ENCODE measurements around the gene GALNTL6. TPM values are rescaled to one million over a fixed set of nuclear protein-coding genes. Genes with fewer than 3 reads are reported as not detected.

The GALNTL6 gene
- total and polyA plus RNA-seq, 2 experiments from 2014 or later, result not detected

GRCh38 chr4:172147687-172148086 lies 334.5 kb downstream of the GALNTL6 start:
- no peak overlapping the region for H3K27ac ChIP-seq
- H3K27me3 ChIP-seq (replicated peaks; ENCODE audit: insufficient read depth), result no peaks in the 10 kb centered on the region
- H3K4me1 ChIP-seq (ENCODE audit: insufficient read depth), result peaks cover 13% of the 10 kb centered on the region
- no peak for TF ChIP-seq EZH2 (IDR thresholded peaks at IDR 0.05; ENCODE audit: insufficient read depth, poor library complexity, severe bottlenecking)
- no peak for TF ChIP-seq EZH2phosphoT487 (IDR thresholded peaks at IDR 0.05; ENCODE audit: insufficient read depth, low read depth)
- H3F3A ChIP-seq (ENCODE audit: insufficient read depth), result peaks cover 2% of the 10 kb centered on the region; the same call in 1 of the 2 replicates
- no peaks in the 10 kb centered on the region for H3K9me2 ChIP-seq (ENCODE audit: insufficient read depth)
- no peak overlapping the region for H3K4me2 ChIP-seq (ENCODE audit: unreplicated experiment)
- no peak overlapping the region for H2AFZ ChIP-seq
- in situ Hi-C loops (cut with MboI), result no loop called here
- H3K36me3 ChIP-seq (ENCODE audit: low read depth), result no peaks in the 10 kb centered on the region
- no peak overlapping the region for H3K9ac ChIP-seq
- no peaks in the 10 kb centered on the region for H4K20me1 ChIP-seq (ENCODE audit: insufficient read depth)
- H3K79me2 ChIP-seq (ENCODE audit: insufficient read depth), result no peaks in the 10 kb centered on the region
- no peaks in the 10 kb centered on the region for H3K9me3 ChIP-seq (ENCODE audit: low read depth)
- 27 to 37% methylated on average over 2 of the region's 2 CpGs for WGBS, 2 experiments (ENCODE audit: low coverage in 1 of 2, low lambda C conversion rate in 2 of 2, missing lambda C conversion rate in 2 of 2)
- peak; percentile 35 for DNase-seq
- no peak overlapping the region for H3K4me3 ChIP-seq

- H3K4me2 ChIP-seq (ENCODE audit: unreplicated experiment), result no peak overlapping the region
- H4K20me1 ChIP-seq (ENCODE audit: insufficient read depth), result no peaks in the 10 kb centered on the region
- WGBS, 2 experiments (ENCODE audit: low coverage in 1 of 2, low lambda C conversion rate in 2 of 2, missing lambda C conversion rate in 2 of 2), result 50 to 62% methylated on average over 5 of the region's 5 CpGs
- no peaks in the 10 kb centered on the region for H3K9me3 ChIP-seq (ENCODE audit: low read depth)
- no peak for DNase-seq
- H3K4me3 ChIP-seq, result no peak overlapping the region
- H3K9me2 ChIP-seq (ENCODE audit: insufficient read depth), result no peaks in the 10 kb centered on the region
- TF ChIP-seq EZH2phosphoT487 (IDR thresholded peaks at IDR 0.05; ENCODE audit: insufficient read depth, low read depth) (no peak), EZH2 (IDR thresholded peaks at IDR 0.05; ENCODE audit: insufficient read depth, poor library complexity, severe bottlenecking) (no peak)
- no peak overlapping the region for H3K9ac ChIP-seq
- in situ Hi-C loops (cut with MboI), result no loop called here
- H2AFZ ChIP-seq, result no peak overlapping the region
- no peak overlapping the region for H3K27ac ChIP-seq
- no peaks in the 10 kb centered on the region for H3K79me2 ChIP-seq (ENCODE audit: insufficient read depth)
- H3F3A ChIP-seq (ENCODE audit: insufficient read depth), result no peaks in the 10 kb centered on the region
- H3K27me3 ChIP-seq (replicated peaks; ENCODE audit: insufficient read depth), result no peaks in the 10 kb centered on the region
- no peaks in the 10 kb centered on the region for H3K36me3 ChIP-seq (ENCODE audit: low read depth)
- no peaks in the 10 kb centered on the region for H3K4me1 ChIP-seq (ENCODE audit: insufficient read depth)
Observed at GRCh38 chr4:172149329-172149728, 336.1 kb downstream of the GALNTL6 start.

GRCh38 chr4:172152284-172152683 lies 339.1 kb downstream of the GALNTL6 start:
- Histone ChIP-seq H3F3A (ENCODE audit: insufficient read depth) (no peaks in the 10 kb centered on the region), H3K27ac (no peak overlapping the region), H3K27me3 (replicated peaks; ENCODE audit: insufficient read depth) (no peaks in the 10 kb centered on the region), H3K4me2 (ENCODE audit: unreplicated experiment) (no peak overlapping the region), H3K9me3 (ENCODE audit: low read depth) (no peaks in the 10 kb centered on the region), H3K36me3 (ENCODE audit: low read depth) (no peaks in the 10 kb centered on the region), H3K9ac (no peak overlapping the region), H2AFZ (no peak overlapping the region), H3K4me3 (no peak overlapping the region), H3K79me2 (ENCODE audit: insufficient read depth) (no peaks in the 10 kb centered on the region), H4K20me1 (ENCODE audit: insufficient read depth) (no peaks in the 10 kb centered on the region), H3K4me1 (ENCODE audit: insufficient read depth) (no peaks in the 10 kb centered on the region), H3K9me2 (ENCODE audit: insufficient read depth) (no peaks in the 10 kb centered on the region)
- in situ Hi-C loops (cut with MboI), result no loop called here
- DNase-seq, result no peak
- TF ChIP-seq EZH2 (IDR thresholded peaks at IDR 0.05; ENCODE audit: insufficient read depth, poor library complexity, severe bottlenecking) (no peak), EZH2phosphoT487 (IDR thresholded peaks at IDR 0.05; ENCODE audit: insufficient read depth, low read depth) (no peak)
- 60 to 67% methylated on average over 3 of the region's 3 CpGs for WGBS, 2 experiments (ENCODE audit: low coverage in 1 of 2, low lambda C conversion rate in 2 of 2, missing lambda C conversion rate in 2 of 2)

- Histone ChIP-seq H3K79me2 (ENCODE audit: insufficient read depth) (no peaks in the 10 kb centered on the region), H3K9ac (no peak overlapping the region), H4K20me1 (ENCODE audit: insufficient read depth) (no peaks in the 10 kb centered on the region), H3F3A (ENCODE audit: insufficient read depth) (no peaks in the 10 kb centered on the region), H2AFZ (no peak overlapping the region), H3K4me2 (ENCODE audit: unreplicated experiment) (no peak overlapping the region), H3K27ac (no peak overlapping the region), H3K4me1 (ENCODE audit: insufficient read depth) (no peaks in the 10 kb centered on the region), H3K9me2 (ENCODE audit: insufficient read depth) (no peaks in the 10 kb centered on the region), H3K4me3 (no peak overlapping the region), H3K36me3 (ENCODE audit: low read depth) (no peaks in the 10 kb centered on the region), H3K27me3 (replicated peaks; ENCODE audit: insufficient read depth) (no peaks in the 10 kb centered on the region), H3K9me3 (ENCODE audit: low read depth) (no peaks in the 10 kb centered on the region)
- WGBS, 2 experiments (ENCODE audit: low coverage in 1 of 2, low lambda C conversion rate in 2 of 2, missing lambda C conversion rate in 2 of 2), result 81 to 82% methylated on average over 4 of the region's 4 CpGs
- DNase-seq, result no peak
- in situ Hi-C loops (cut with MboI), result no loop called here
- TF ChIP-seq EZH2phosphoT487 (IDR thresholded peaks at IDR 0.05; ENCODE audit: insufficient read depth, low read depth) (no peak), EZH2 (IDR thresholded peaks at IDR 0.05; ENCODE audit: insufficient read depth, poor library complexity, severe bottlenecking) (no peak)
Observed at GRCh38 chr4:172153719-172154118, 340.5 kb downstream of the GALNTL6 start.

- Histone ChIP-seq H3K9me2 (ENCODE audit: insufficient read depth) (no peaks in the 10 kb centered on the region), H3K27ac (no peak overlapping the region), H2AFZ (no peak overlapping the region), H3K9me3 (ENCODE audit: low read depth) (no peaks in the 10 kb centered on the region), H3K36me3 (ENCODE audit: low read depth) (no peaks in the 10 kb centered on the region), H3K4me3 (no peak overlapping the region), H4K20me1 (ENCODE audit: insufficient read depth) (no peaks in the 10 kb centered on the region), H3K9ac (no peak overlapping the region), H3K79me2 (ENCODE audit: insufficient read depth) (no peaks in the 10 kb centered on the region), H3F3A (ENCODE audit: insufficient read depth) (no peaks in the 10 kb centered on the region), H3K27me3 (replicated peaks; ENCODE audit: insufficient read depth) (no peaks in the 10 kb centered on the region), H3K4me2 (ENCODE audit: unreplicated experiment) (no peak overlapping the region), H3K4me1 (ENCODE audit: insufficient read depth) (no peaks in the 10 kb centered on the region)
- DNase-seq, result no peak
- in situ Hi-C loops (cut with MboI), result no loop called here
- 87 to 89% methylated on average over 15 of the region's 15 CpGs for WGBS, 2 experiments (ENCODE audit: low coverage in 1 of 2, low lambda C conversion rate in 2 of 2, missing lambda C conversion rate in 2 of 2)
- TF ChIP-seq EZH2phosphoT487 (IDR thresholded peaks at IDR 0.05; ENCODE audit: insufficient read depth, low read depth), result no peak
- TF ChIP-seq EZH2 (IDR thresholded peaks at IDR 0.05; ENCODE audit: insufficient read depth, poor library complexity, severe bottlenecking), result no peak
Observed at GRCh38 chr4:172155838-172156345, 342.7 kb downstream of the GALNTL6 start.
